GM12878 (cell line): ENCODE data around the gene C4orf51. TPM values are rescaled to one million over a fixed set of nuclear protein-coding genes. Genes with fewer than 3 reads are reported as not detected.

Experiments used
- ATAC-seq: fragments of 200-7000 bp; cut with Tn5 transposase; 3 replicates; pipeline ENCODE4 v1.9.1; 2020; ENCODE audit warnings: mild to moderate bottlenecking, moderate library complexity
- BruUV-seq: library from RNA; stranded (reverse); fragments of 400-500 nt; replicated peaks from 2 replicates; lab custom pipeline; 2021; lab: Mats Ljungman, UMichigan
- CTCF ChIA-PET: fragments of 300-600 bp; sonication (Branson Sonifier 250); formaldehyde crosslinking; extraction: SDS; loops from one replicate; lab custom pipeline; 2021; ENCODE audit warnings: inconsistent platforms; lab: Yijun Ruan, JAX
- POLR2A ChIA-PET: fragments of 350-600 bp; formaldehyde crosslinking; extraction: SDS; loops from one replicate; lab custom pipeline; 2021; ENCODE audit warnings: inconsistent platforms; lab: Charles Lee
- RAD21 ChIA-PET: fragments of 300-600 bp; sonication (Branson Sonifier 250); formaldehyde crosslinking; loops from one replicate; lab custom pipeline; 2023; ENCODE audit warnings: antibody characterized with exemption; ENCODE audit not compliant: unreplicated experiment; lab: Charles Lee
- SMC1A ChIA-PET: fragments of 300-600 bp; sonication (Branson Sonifier 250); formaldehyde crosslinking; loops from one replicate; lab custom pipeline; 2023; ENCODE audit not compliant: unreplicated experiment, uncharacterized antibody; lab: Charles Lee
- DNase-seq: peaks from one replicate; pipeline ENCODE4 v3.0.0-alpha.2; 2011; ENCODE audit warnings: low read depth, low spot score
- FAIRE-seq: peaks from 3 replicates; lab custom pipeline; 2011; peaks lifted over from hg19 to GRCh38; lab: Jason Lieb, UNC
- H2AFZ ChIP-seq: 2 replicates; pipeline ENCODE4 v1.6.0; 2011; ENCODE audit warnings: low read depth, low read length, control low read depth; ENCODE audit not compliant: control insufficient read depth
- H3K27ac ChIP-seq: 2 replicates; pipeline ENCODE4 v1.5.1; 2011; ENCODE audit warnings: control low read depth; ENCODE audit not compliant: control insufficient read depth, insufficient read depth
- H3K27me3 ChIP-seq, 2 experiments: replicated peaks in 1 of 2; 2 replicates each; pipeline versions ENCODE4 v1.6.0 to v1.6.1; 2011; ENCODE audit warnings: low read length in 1 of 2; ENCODE audit not compliant: control insufficient read depth in 2 of 2, insufficient read depth in 2 of 2
- H3K36me3 ChIP-seq, 2 experiments: 2 replicates each; pipeline ENCODE4 v1.5.1; 2011; ENCODE audit warnings: low read length in 1 of 2; ENCODE audit not compliant: control insufficient read depth in 2 of 2, insufficient read depth in 2 of 2
- H3K4me1 ChIP-seq: 2 replicates; pipeline ENCODE4 v1.6.1; 2011; ENCODE audit warnings: mild to moderate bottlenecking, low read length, moderate library complexity, mixed read lengths; ENCODE audit not compliant: control insufficient read depth, insufficient read depth
- H3K4me2 ChIP-seq: 2 replicates; pipeline ENCODE4 v1.6.0; 2011; ENCODE audit warnings: control low read depth; ENCODE audit not compliant: control insufficient read depth, insufficient read depth
- H3K4me3 ChIP-seq: fragments of 200-600 bp; sonication (generic); 2 replicates; pipeline ENCODE4 v1.5.1; 2016
- H3K79me2 ChIP-seq: 2 replicates; pipeline ENCODE4 v1.6.0; 2011; ENCODE audit warnings: low read length; ENCODE audit not compliant: control insufficient read depth, insufficient read depth
- H3K9ac ChIP-seq: 2 replicates; pipeline ENCODE4 v1.8.0; 2011; ENCODE audit warnings: low read length, control low read depth, mixed read lengths; ENCODE audit not compliant: control insufficient read depth, insufficient read depth
- H3K9me3 ChIP-seq: replicated peaks from 3 replicates; pipeline ENCODE4 v1.5.1; 2011; ENCODE audit warnings: mild to moderate bottlenecking, low read length; ENCODE audit not compliant: control insufficient read depth, insufficient read depth
- H4K20me1 ChIP-seq: 2 replicates; pipeline ENCODE4 v1.6.0; 2011; ENCODE audit not compliant: control insufficient read depth, insufficient read depth
- EGR1 ChIP-seq, 2 experiments: IDR thresholded peaks; 1 replicate in 1 of 2; 2 replicates in 1 of 2; pipeline ENCODE4 v1.6.1; 2011 to 2012; ENCODE audit warnings: low read depth in 2 of 2, low read length in 2 of 2, borderline replicate concordance in 1 of 2, mild to moderate bottlenecking in 1 of 2, moderate library complexity in 1 of 2
- IKZF2 ChIP-seq, 2 experiments: fragments of 450-650 bp; IDR thresholded peaks; 2 replicates each; pipeline ENCODE4 v1.6.1; 2017; ENCODE audit warnings: mild to moderate bottlenecking in 2 of 2, moderate library complexity in 2 of 2
- MTA2 ChIP-seq: fragments of 450-650 bp; IDR thresholded peaks from 2 replicates; pipeline ENCODE4 v1.6.1; 2016; ENCODE audit warnings: low read depth, mild to moderate bottlenecking, moderate library complexity
- MXI1 ChIP-seq: fragments of 150-350 bp; IDR thresholded peaks from 2 replicates; pipeline ENCODE4 v1.6.1; 2011; ENCODE audit warnings: low read depth, mild to moderate bottlenecking, inconsistent platforms, low read length, improper control_type of control experiment
- RUNX3 ChIP-seq: IDR thresholded peaks from 2 replicates; pipeline ENCODE4 v1.6.1; 2012; ENCODE audit warnings: low read length, inconsistent platforms
- ZNF24 ChIP-seq: fragments of 450-650 bp; IDR thresholded peaks from 2 replicates; pipeline ENCODE4 v1.6.1; 2017; ENCODE audit warnings: antibody characterized with exemption, mild to moderate bottlenecking
- WGBS: methylation state at CpG from one replicate; pipeline ENCODE4 v1.1.6; 2016; ENCODE audit warnings: low lambda C conversion rate; ENCODE audit not compliant: insufficient replicate concordance, insufficient coverage; ENCODE audit errors: missing lambda C conversion rate; 5-methylcytosine and 5-hydroxymethylcytosine counted together
- in situ Hi-C: fragments of 300-500 bp; cut with MboI; formaldehyde crosslinking; loops from 9 replicates; pipeline ENCODE4 v1.14.3; 2018; ENCODE audit warnings: mixed read lengths
- intact Hi-C: fragments of 100-400 bp; cut with micrococcal nuclease; formaldehyde crosslinking; loops from one replicate; pipeline ENCODE4 v1.14.2; 2022; ENCODE audit not compliant: unreplicated experiment
- polyA plus RNA-seq, 11 experiments: library from polyadenylated mRNA; depleted of rRNA in 4 of 11; unstranded in 6 of 11; stranded (reverse) in 5 of 11; fragments of >200 nt; fragmentation: Nextera tagmentation in 4 of 11; fragmentation: Illumina TruSeq in 1 of 11; extraction: Ambion mirVana in 4 of 11; extraction: Trizol in 1 of 11; gene quantifications; 1 replicate in 1 of 11; 2 replicates in 10 of 11; pipeline versions ENCODE4 v1.2.1 to v1.2.3, GENCODE V29; 2011 to 2016; ENCODE audit warnings: inconsistent platforms in 2 of 11, missing spikeins in 2 of 11, low read depth in 1 of 11
- total RNA-seq, 4 experiments: library from RNA; depleted of rRNA in 3 of 4; stranded (reverse); fragments of >200 nt in 3 of 4; fragmentation: Illumina TruSeq in 1 of 4; extraction: Trizol in 1 of 4; gene quantifications; 2 replicates each; pipeline versions ENCODE4 v1.2.1 to v1.2.3, GENCODE V29; 2013 to 2021
- TF ChIP-seq, protein P1 (sequence below): IDR thresholded peaks from 2 replicates; pipeline ENCODE4 v1.6.1; 2011; ENCODE audit warnings: low read depth, mild to moderate bottlenecking, low read length, moderate library complexity, borderline replicate concordance; ENCODE audit errors: extremely low read depth
- TF ChIP-seq, protein P2 (sequence below): fragments of 450-650 bp; IDR thresholded peaks from 2 replicates; pipeline ENCODE4 v1.6.1; 2018; ENCODE audit warnings: borderline replicate concordance, mild to moderate bottlenecking; ENCODE audit not compliant: partially characterized antibody

C4orf51 gene
- total and polyA plus RNA-seq, 10 of the 15 experiments (the other 5 are each of a cell fraction or from before 2014, with no cell fraction given), result not detected

DNA sequence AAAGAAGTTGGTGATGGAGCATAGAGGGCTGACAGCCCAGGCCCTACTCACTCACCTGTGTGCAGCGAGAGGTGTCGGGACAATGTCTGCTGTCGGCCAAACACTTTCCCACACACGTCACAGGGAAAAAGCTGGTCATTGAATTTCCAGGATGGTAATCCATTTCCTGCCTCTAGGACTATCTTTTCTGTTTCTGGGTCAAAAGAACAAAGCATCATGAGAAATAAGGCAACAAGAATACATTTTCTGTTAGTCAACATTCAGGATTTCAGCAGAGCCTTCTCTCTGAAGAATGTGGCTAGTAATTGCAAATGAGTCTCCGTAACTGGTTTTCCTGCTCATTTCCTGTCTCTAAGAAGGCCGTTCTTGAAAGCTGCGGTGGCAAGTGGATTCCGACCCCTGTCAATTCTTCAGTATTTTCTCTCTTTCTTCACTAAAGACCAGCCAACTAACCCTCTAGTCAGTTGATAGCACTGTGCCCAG, 99.4 kb downstream of the C4orf51 start:
- peaks cover 5 to 25% of the 10 kb centered on the region in 2 experiments for H3K36me3 ChIP-seq
- TF ChIP-seq, protein P1, sequence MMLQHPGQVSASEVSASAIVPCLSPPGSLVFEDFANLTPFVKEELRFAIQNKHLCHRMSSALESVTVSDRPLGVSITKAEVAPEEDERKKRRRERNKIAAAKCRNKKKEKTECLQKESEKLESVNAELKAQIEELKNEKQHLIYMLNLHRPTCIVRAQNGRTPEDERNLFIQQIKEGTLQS, result no peak
- TF ChIP-seq RUNX3, result no peak
- TF ChIP-seq, protein P2, sequence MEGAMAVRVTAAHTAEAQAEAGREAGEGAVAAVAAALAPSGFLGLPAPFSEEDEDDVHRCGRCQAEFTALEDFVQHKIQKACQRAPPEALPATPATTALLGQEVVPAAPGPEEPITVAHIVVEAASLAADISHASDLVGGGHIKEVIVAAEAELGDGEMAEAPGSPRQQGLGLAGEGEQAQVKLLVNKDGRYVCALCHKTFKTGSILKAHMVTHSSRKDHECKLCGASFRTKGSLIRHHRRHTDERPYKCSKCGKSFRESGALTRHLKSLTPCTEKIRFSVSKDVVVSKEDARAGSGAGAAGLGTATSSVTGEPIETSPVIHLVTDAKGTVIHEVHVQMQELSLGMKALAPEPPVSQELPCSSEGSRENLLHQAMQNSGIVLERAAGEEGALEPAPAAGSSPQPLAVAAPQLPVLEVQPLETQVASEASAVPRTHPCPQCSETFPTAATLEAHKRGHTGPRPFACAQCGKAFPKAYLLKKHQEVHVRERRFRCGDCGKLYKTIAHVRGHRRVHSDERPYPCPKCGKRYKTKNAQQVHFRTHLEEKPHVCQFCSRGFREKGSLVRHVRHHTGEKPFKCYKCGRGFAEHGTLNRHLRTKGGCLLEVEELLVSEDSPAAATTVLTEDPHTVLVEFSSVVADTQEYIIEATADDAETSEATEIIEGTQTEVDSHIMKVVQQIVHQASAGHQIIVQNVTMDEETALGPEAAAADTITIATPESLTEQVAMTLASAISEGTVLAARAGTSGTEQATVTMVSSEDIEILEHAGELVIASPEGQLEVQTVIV, result no peak
- TF ChIP-seq IKZF2 (IDR thresholded peaks at IDR 0.05), result no peak
- no peak for TF ChIP-seq MXI1
- no peak for TF ChIP-seq EGR1 (IDR thresholded peaks at IDR 0.05; ENCODE audit: borderline replicate concordance in 1 of 2, low read depth in 2 of 2, low read length in 2 of 2)
- TF ChIP-seq ZNF24, result no peak
- no peak for TF ChIP-seq MTA2
- ChIA-PET SMC1A (no interaction called here), POLR2A (no interaction called here), RAD21 (no interaction called here), CTCF (no interaction called here)
- H3K4me1 ChIP-seq, result peaks cover 9% of the 10 kb centered on the region
- no peak for FAIRE-seq
- peaks cover 2% of the 10 kb centered on the region; the same call in 2 of the 3 replicates for H3K9me3 ChIP-seq
- 93% methylated on average over 8 of the region's 8 CpGs for WGBS
- BruUV-seq, result no TSS peak
- ATAC-seq, result no peak
- no peaks in the 10 kb centered on the region for H3K27me3 ChIP-seq
- no peak overlapping the region for H3K9ac ChIP-seq
- intact Hi-C loops, result no loop called here
- H3K79me2 ChIP-seq, result no peaks in the 10 kb centered on the region
- in situ Hi-C loops, result no loop called here
- H4K20me1 ChIP-seq, result no peaks in the 10 kb centered on the region
- H3K4me3 ChIP-seq, result no peak overlapping the region
- H3K4me2 ChIP-seq, result no peak overlapping the region
- DNase-seq, result no peak
- no peak overlapping the region for H3K27ac ChIP-seq
- H2AFZ ChIP-seq, result no peak overlapping the region
